ENCODE measurements around the gene BACE2.

Gene BACE2

GRCh38 chr21:41317063-41317392, 149.1 kb downstream of the BACE2 start:
- Histone ChIP-seq H3K9ac (ENCODE audit: low read depth, low read length) (no peak overlapping the region), H3K27ac (ENCODE audit: low read length) (no peak overlapping the region), H4K20me1 (ENCODE audit: insufficient read depth, low read length) (no peaks in the 10 kb centered on the region), H3K79me2 (ENCODE audit: insufficient read depth, low read length) (no peaks in the 10 kb centered on the region), H3K4me1 (ENCODE audit: insufficient read depth, low read length) (peaks cover 15% of the 10 kb centered on the region), H3K9me3 (ENCODE audit: insufficient read depth, low read length, severe bottlenecking) (peaks cover 4% of the 10 kb centered on the region), H3K27me3 (ENCODE audit: insufficient read depth, low read length, poor library complexity) (no peaks in the 10 kb centered on the region), H2AFZ (ENCODE audit: low read depth, low read length) (no peak overlapping the region), H3K36me3 (ENCODE audit: insufficient read depth, low read length) (no peaks in the 10 kb centered on the region), H3K4me3 (ENCODE audit: low read depth in 1 of 2, low read length in 2 of 2) (no peak overlapping the region), H3K4me2 (ENCODE audit: insufficient read depth, low read length) (no peak overlapping the region)
- TF ChIP-seq, protein P1, sequence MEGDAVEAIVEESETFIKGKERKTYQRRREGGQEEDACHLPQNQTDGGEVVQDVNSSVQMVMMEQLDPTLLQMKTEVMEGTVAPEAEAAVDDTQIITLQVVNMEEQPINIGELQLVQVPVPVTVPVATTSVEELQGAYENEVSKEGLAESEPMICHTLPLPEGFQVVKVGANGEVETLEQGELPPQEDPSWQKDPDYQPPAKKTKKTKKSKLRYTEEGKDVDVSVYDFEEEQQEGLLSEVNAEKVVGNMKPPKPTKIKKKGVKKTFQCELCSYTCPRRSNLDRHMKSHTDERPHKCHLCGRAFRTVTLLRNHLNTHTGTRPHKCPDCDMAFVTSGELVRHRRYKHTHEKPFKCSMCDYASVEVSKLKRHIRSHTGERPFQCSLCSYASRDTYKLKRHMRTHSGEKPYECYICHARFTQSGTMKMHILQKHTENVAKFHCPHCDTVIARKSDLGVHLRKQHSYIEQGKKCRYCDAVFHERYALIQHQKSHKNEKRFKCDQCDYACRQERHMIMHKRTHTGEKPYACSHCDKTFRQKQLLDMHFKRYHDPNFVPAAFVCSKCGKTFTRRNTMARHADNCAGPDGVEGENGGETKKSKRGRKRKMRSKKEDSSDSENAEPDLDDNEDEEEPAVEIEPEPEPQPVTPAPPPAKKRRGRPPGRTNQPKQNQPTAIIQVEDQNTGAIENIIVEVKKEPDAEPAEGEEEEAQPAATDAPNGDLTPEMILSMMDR (IDR thresholded peaks at IDR 0.05; ENCODE audit: borderline replicate concordance, extremely low read depth, low read length, poor library complexity, severe bottlenecking): no peak
- TF ChIP-seq EZH2 (IDR thresholded peaks at IDR 0.05; ENCODE audit: borderline replicate concordance, low read depth, low read length, severe bottlenecking): no peak
- DNase-seq: no peak
- ATAC-seq (ENCODE audit: insufficient read depth, low read depth): no peak

DNA sequence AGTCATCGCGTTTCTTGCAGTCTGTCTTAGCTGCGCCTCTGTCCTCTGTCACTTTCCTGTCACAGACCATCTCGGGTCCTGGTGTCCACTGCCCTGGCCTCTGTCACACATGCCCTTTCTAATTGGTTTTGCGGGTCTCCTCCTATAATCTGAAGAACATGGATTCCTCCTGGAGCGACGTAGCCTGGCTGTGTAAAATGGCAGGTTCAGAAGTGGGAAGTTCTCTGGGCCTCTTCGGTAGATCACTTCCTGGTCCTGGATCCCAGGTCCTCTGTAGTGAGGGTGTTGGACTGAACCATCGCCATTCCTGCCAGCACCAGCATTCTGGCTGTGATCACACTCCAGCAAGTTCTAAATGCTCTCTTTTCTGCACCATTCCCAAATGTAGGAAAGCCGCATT, 149.5 kb downstream of the BACE2 start:
- Histone ChIP-seq H3K9ac (ENCODE audit: low read depth, low read length) (no peak overlapping the region), H3K27me3 (ENCODE audit: insufficient read depth, low read length, poor library complexity) (no peaks in the 10 kb centered on the region)
- no peak for TF ChIP-seq EZH2 (IDR thresholded peaks at IDR 0.05; ENCODE audit: borderline replicate concordance, low read depth, low read length, severe bottlenecking)
- TF ChIP-seq, protein P1 (IDR thresholded peaks at IDR 0.05; ENCODE audit: borderline replicate concordance, extremely low read depth, low read length, poor library complexity, severe bottlenecking): no peak

GRCh38 chr21:41318218-41318617, 150.3 kb downstream of the BACE2 start:
- no peak for TF ChIP-seq EZH2 (IDR thresholded peaks at IDR 0.05; ENCODE audit: borderline replicate concordance, low read depth, low read length, severe bottlenecking)
- TF ChIP-seq, protein P1 (IDR thresholded peaks at IDR 0.05; ENCODE audit: borderline replicate concordance, extremely low read depth, low read length, poor library complexity, severe bottlenecking): no peak
- no peak for DNase-seq
- Histone ChIP-seq H3K9ac (ENCODE audit: low read depth, low read length) (no peak overlapping the region), H3K36me3 (ENCODE audit: insufficient read depth, low read length) (no peaks in the 10 kb centered on the region), H3K79me2 (ENCODE audit: insufficient read depth, low read length) (no peaks in the 10 kb centered on the region), H3K27ac (ENCODE audit: low read length) (no peak overlapping the region), H4K20me1 (ENCODE audit: insufficient read depth, low read length) (no peaks in the 10 kb centered on the region), H3K9me3 (ENCODE audit: insufficient read depth, low read length, severe bottlenecking) (peaks cover 4% of the 10 kb centered on the region), H3K4me1 (ENCODE audit: insufficient read depth, low read length) (peaks cover 26% of the 10 kb centered on the region), H3K4me2 (ENCODE audit: insufficient read depth, low read length) (no peak overlapping the region), H3K4me3 (ENCODE audit: low read depth in 1 of 2, low read length in 2 of 2) (no peak overlapping the region), H3K27me3 (ENCODE audit: insufficient read depth, low read length, poor library complexity) (no peaks in the 10 kb centered on the region), H2AFZ (ENCODE audit: low read depth, low read length) (no peak overlapping the region)
- ATAC-seq (ENCODE audit: insufficient read depth, low read depth): no peak

More for the DNA sequence above, 149.5 kb downstream of the BACE2 start:
- Histone ChIP-seq H3K9me3 (ENCODE audit: insufficient read depth, low read length, severe bottlenecking) (peaks cover 4% of the 10 kb centered on the region), H3K4me3 (ENCODE audit: low read depth in 1 of 2, low read length in 2 of 2) (no peak overlapping the region), H3K27ac (ENCODE audit: low read length) (no peak overlapping the region), H3K4me2 (ENCODE audit: insufficient read depth, low read length) (no peak overlapping the region), H3K79me2 (ENCODE audit: insufficient read depth, low read length) (no peaks in the 10 kb centered on the region), H4K20me1 (ENCODE audit: insufficient read depth, low read length) (no peaks in the 10 kb centered on the region), H2AFZ (ENCODE audit: low read depth, low read length) (no peak overlapping the region), H3K4me1 (ENCODE audit: insufficient read depth, low read length) (peaks cover 20% of the 10 kb centered on the region), H3K36me3 (ENCODE audit: insufficient read depth, low read length) (no peaks in the 10 kb centered on the region)
- no peak for ATAC-seq (ENCODE audit: insufficient read depth, low read depth)
- no peak for DNase-seq

- Histone ChIP-seq H3K36me3 (ENCODE audit: insufficient read depth, low read length) (no peaks in the 10 kb centered on the region), H2AFZ (ENCODE audit: low read depth, low read length) (no peak overlapping the region), H3K27me3 (ENCODE audit: insufficient read depth, low read length, poor library complexity) (no peaks in the 10 kb centered on the region), H3K9me3 (ENCODE audit: insufficient read depth, low read length, severe bottlenecking) (peaks cover 4% of the 10 kb centered on the region), H3K4me3 (ENCODE audit: low read depth in 1 of 2, low read length in 2 of 2) (no peak overlapping the region), H3K27ac (ENCODE audit: low read length) (no peak overlapping the region), H3K4me2 (ENCODE audit: insufficient read depth, low read length) (no peak overlapping the region), H3K4me1 (ENCODE audit: insufficient read depth, low read length) (peaks cover 26% of the 10 kb centered on the region), H3K79me2 (ENCODE audit: insufficient read depth, low read length) (no peaks in the 10 kb centered on the region), H4K20me1 (ENCODE audit: insufficient read depth, low read length) (no peaks in the 10 kb centered on the region), H3K9ac (ENCODE audit: low read depth, low read length) (no peak overlapping the region)
- ATAC-seq (ENCODE audit: insufficient read depth, low read depth) (no peak), DNase-seq (no peak)
- TF ChIP-seq, protein P1 (IDR thresholded peaks at IDR 0.05; ENCODE audit: borderline replicate concordance, extremely low read depth, low read length, poor library complexity, severe bottlenecking): no peak
- TF ChIP-seq EZH2 (IDR thresholded peaks at IDR 0.05; ENCODE audit: borderline replicate concordance, low read depth, low read length, severe bottlenecking): no peak
Observed at GRCh38 chr21:41319273-41319672, 151.3 kb downstream of the BACE2 start.
